ENCODE results near the gene SREBF1.

SREBF1 gene

DNA sequence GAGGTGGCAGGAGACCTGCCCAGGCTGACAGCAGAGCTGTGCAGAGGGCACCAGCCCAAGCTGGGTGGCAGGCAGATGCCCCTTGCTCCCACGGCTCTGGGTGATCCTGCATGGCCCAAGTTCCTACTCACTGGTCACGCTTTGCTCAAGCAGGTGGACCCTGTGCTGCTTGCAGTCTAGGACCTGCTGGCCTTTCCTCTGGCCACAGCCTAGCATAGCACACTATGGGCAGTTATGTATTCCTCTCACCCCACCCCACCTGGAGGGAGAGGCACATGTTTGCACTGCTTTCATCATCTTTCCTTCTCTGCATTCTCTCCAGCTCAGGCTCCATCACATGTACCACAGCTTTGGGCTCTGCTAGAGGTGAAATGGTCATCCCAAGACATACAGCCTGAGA, 19.6 kb upstream of the SREBF1 start:
- Histone ChIP-seq H3K36me3 (peaks cover 7% of the 10 kb centered on the region), H3K9me3 (no peaks in the 10 kb centered on the region), H3K27me3 (no peaks in the 10 kb centered on the region), H3K27ac (no peak overlapping the region), H3K4me1 (ENCODE audit: control insufficient read depth in 1 of 2, insufficient read depth in 1 of 2, low read depth in 1 of 2, low read length in 1 of 2) (peaks cover 0 to 3% of the 10 kb centered on the region in 2 experiments), H3K4me3 (ENCODE audit: low read depth in 1 of 2, low read length in 1 of 2) (no peak overlapping the region)
- TF ChIP-seq, protein P1, sequence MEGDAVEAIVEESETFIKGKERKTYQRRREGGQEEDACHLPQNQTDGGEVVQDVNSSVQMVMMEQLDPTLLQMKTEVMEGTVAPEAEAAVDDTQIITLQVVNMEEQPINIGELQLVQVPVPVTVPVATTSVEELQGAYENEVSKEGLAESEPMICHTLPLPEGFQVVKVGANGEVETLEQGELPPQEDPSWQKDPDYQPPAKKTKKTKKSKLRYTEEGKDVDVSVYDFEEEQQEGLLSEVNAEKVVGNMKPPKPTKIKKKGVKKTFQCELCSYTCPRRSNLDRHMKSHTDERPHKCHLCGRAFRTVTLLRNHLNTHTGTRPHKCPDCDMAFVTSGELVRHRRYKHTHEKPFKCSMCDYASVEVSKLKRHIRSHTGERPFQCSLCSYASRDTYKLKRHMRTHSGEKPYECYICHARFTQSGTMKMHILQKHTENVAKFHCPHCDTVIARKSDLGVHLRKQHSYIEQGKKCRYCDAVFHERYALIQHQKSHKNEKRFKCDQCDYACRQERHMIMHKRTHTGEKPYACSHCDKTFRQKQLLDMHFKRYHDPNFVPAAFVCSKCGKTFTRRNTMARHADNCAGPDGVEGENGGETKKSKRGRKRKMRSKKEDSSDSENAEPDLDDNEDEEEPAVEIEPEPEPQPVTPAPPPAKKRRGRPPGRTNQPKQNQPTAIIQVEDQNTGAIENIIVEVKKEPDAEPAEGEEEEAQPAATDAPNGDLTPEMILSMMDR (IDR thresholded peaks at IDR 0.05): no peak

DNA sequence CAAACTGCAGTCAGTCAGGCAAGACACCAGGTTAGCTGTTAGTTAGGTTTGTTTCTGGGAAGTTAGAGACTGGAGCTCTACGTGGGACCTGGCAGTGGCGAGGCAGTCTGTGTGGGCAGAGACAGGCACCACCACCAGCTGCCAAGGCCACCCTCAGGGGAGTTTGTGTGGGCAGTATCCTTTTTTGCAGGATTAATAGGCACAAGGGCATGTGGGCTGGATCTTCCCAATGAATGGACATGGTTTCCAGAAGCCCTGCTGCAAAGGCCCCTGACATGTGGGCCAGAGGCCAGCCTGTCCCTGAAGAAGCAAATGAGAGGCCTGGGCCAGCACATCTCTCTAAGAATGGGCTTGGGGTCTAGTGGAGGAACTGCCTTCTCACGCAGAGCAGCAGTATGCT, 19.2 kb upstream of the SREBF1 start:
- Histone ChIP-seq H3K4me1 (ENCODE audit: control insufficient read depth in 1 of 2, insufficient read depth in 1 of 2, low read depth in 1 of 2, low read length in 1 of 2) (peaks cover 0 to 3% of the 10 kb centered on the region in 2 experiments), H3K9me3 (no peaks in the 10 kb centered on the region)

DNA sequence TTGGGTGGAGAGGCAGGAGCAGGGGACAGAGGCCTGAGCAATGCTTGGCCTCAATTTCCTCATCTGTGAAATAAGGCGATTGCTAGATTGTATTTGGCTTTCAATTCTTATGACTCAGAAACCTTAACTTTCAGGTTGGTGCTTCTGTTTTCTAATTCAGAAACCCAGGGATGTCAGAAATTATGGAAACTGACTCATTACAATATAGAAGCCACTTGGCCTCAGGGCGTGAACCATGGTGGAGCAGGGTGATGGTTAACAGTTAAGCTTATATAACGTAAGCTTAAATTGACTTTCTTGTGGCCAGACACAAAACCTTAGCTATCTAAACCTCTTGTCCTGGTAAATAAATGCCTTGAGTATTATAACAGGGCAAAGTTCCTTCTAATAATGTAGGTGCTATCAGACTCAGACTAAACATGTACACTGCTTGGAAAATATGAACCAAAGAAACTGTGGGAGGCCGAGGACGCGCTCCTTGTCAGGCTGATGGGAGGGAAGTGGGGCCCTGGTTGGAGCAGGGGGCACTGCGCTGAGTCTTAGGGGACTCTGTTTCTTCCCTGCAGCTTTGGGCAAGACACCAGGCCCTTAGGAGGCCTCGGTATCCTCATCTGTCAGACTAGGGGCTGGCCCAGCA, 17.1 kb upstream of the SREBF1 start:
- H3K9me3 ChIP-seq: no peaks in the 10 kb centered on the region
- H3K4me3 ChIP-seq (ENCODE audit: low read depth in 1 of 2, low read length in 1 of 2): no peak overlapping the region
- TF ChIP-seq, protein P1 (IDR thresholded peaks at IDR 0.05): no peak
- H3K36me3 ChIP-seq: no peaks in the 10 kb centered on the region
- peaks cover 13 to 18% of the 10 kb centered on the region in 2 experiments for H3K4me1 ChIP-seq (ENCODE audit: control insufficient read depth in 1 of 2, insufficient read depth in 1 of 2, low read depth in 1 of 2, low read length in 1 of 2)
- no peak overlapping the region for H3K27ac ChIP-seq
- H3K27me3 ChIP-seq: no peaks in the 10 kb centered on the region

More for the DNA sequence above, 19.2 kb upstream of the SREBF1 start:
- no peaks in the 10 kb centered on the region for H3K27me3 ChIP-seq
- TF ChIP-seq, protein P1 (IDR thresholded peaks at IDR 0.05): no peak
- peaks cover 2% of the 10 kb centered on the region for H3K36me3 ChIP-seq
- H3K4me3 ChIP-seq (ENCODE audit: low read depth in 1 of 2, low read length in 1 of 2): no peak overlapping the region
- H3K27ac ChIP-seq: no peak overlapping the region

DNA sequence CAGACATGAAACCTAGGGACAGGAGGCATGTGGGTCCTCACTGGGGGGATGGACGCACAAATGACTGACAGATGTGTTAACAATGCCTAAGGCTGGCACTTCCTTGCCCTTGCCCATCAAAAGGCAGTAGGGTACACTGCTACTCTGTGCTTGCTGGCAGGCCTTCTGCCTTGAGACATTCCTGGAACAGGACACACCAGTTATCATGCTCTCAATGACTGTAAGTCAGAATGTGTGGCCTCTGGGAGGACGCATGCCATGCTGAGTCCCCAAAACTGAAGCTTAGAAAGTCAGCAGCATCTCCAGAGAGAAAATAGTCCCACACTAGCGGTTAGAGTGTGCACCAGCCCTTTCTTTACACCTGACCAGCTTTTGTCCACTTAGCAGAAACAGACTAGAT, 16.1 kb upstream of the SREBF1 start:
- Histone ChIP-seq H3K27ac (no peak overlapping the region), H3K4me3 (ENCODE audit: low read depth in 1 of 2, low read length in 1 of 2) (no peak overlapping the region), H3K27me3 (no peaks in the 10 kb centered on the region), H3K4me1 (ENCODE audit: control insufficient read depth in 1 of 2, insufficient read depth in 1 of 2, low read depth in 1 of 2, low read length in 1 of 2) (peaks cover 17 to 21% of the 10 kb centered on the region in 2 experiments), H3K9me3 (no peaks in the 10 kb centered on the region), H3K36me3 (no peaks in the 10 kb centered on the region)
- TF ChIP-seq, protein P1 (IDR thresholded peaks at IDR 0.05): no peak

GRCh38 chr17:17851103-17852002, 14.6 kb upstream of the SREBF1 start:
- H3K4me3 ChIP-seq (ENCODE audit: low read depth in 1 of 2, low read length in 1 of 2): no peak overlapping the region
- H3K4me1 ChIP-seq (ENCODE audit: control insufficient read depth in 1 of 2, insufficient read depth in 1 of 2, low read depth in 1 of 2, low read length in 1 of 2): peaks cover 17 to 21% of the 10 kb centered on the region in 2 experiments
- H3K27ac ChIP-seq: no peak overlapping the region
- no peaks in the 10 kb centered on the region for H3K9me3 ChIP-seq
- H3K36me3 ChIP-seq: peaks cover 6% of the 10 kb centered on the region
- no peaks in the 10 kb centered on the region for H3K27me3 ChIP-seq
- TF ChIP-seq, protein P1 (IDR thresholded peaks at IDR 0.05): no peak
